Epithelial cell of esophagus (primary cell): Measurements from ENCODE around the gene POLR3GL.
"Not testable (repeated sequence)": the region's sequence is repeated elsewhere in the genome, so short reads cannot be mapped to it uniquely, and the experiment has no call there.

ENCODE experiments used
- DNase-seq: peaks from one replicate; pipeline ENCODE4 v3.0.0; 2010; ENCODE audit warnings: low read depth
- H3K4me3 ChIP-seq: 2 replicates; pipeline ENCODE4 v1.5.1; 2011; ENCODE audit warnings: mild to moderate bottlenecking, low read length, control low read depth
- CTCF ChIP-seq: IDR thresholded peaks from 2 replicates; pipeline ENCODE4 v1.5.1; 2011; ENCODE audit warnings: low read depth, mild to moderate bottlenecking, low read length, control low read depth, inconsistent platforms; ENCODE audit not compliant: insufficient read depth; ENCODE audit errors: missing control alignments

Gene POLR3GL

GRCh38 chr1:146021622-146022402, 57.3 kb downstream of the POLR3GL start, which contains the start of gene HJV:
HJV (minus strand) TSS chr1:146021735; CDS start chr1:146020231, 1,504 bp downstream.
- H3K4me3 ChIP-seq: no peak within 1 kb of the TSS
- no peak for DNase-seq
- TF ChIP-seq CTCF: no peak

DNA sequence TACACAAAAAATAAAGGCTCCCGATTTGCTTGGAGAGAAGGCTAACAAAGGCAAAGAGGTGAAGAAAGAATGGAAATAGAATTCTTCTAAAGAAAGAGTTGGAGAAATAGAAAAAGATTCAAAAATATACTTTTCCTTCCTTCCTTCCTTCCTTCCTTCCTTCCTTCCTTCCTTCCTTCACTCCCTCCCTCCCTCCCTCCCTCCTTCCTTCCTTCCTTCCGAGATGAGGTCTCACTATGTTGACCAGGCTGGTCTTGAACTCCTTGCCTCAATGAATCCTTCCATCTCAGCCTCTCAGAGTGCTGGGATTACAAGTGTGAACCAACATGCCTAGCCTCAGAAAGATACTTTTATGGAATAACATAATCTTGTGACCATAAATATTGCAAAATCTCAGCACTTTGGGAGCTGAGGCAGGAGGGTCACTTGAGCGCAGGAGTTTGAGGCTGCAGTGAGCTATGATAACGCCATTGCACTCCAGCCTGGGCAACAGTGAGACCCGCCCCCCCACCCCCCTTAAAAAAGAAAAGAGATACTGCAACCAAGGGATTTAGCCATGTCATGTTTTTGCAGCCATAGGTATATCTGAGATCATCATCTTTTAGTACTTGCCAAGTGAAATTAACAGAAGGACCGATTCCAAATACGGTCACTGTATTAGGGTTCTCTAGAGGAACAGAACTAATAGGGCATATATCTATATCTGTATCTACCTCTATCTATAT, 58.1 kb downstream of the POLR3GL start:
- H3K4me3 ChIP-seq: no peak overlapping the region
- TF ChIP-seq CTCF: no peak
- DNase-seq: no peak

DNA sequence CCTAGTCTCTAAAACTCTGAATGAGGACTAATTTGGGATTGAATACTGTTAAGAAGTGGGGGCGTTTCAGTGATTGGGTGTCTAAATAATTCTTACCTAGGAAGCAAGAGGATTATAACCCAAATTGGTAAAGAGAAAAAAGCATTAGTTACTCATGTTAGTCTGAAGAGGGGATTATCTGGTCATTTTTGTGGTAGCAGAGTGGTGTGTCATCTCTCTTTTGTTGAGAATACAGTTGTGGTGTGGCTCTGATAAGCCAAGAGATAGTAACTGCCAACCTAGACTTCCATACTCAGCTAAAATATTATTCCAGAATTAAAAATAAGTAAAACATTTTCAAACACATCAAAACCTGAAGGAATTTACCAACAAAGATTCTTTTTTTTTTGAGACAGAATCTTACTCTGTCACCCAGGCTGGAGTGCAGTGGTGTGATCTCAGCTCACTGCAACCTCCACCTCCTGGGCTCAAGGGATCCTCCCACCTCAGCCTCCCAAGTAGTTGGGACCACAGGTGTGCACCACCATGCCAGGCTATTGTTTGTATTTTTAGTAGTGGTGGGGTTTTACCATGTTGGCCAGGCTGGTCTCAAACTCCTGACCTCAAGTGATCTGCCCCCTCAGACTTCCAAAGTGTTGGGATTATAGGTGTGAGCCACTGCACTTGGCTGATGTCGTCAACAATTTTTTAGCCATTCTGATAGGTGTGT, 61.5 kb downstream of the POLR3GL start:
- DNase-seq, H3K4me3 ChIP-seq: not testable (repeated sequence)

DNA sequence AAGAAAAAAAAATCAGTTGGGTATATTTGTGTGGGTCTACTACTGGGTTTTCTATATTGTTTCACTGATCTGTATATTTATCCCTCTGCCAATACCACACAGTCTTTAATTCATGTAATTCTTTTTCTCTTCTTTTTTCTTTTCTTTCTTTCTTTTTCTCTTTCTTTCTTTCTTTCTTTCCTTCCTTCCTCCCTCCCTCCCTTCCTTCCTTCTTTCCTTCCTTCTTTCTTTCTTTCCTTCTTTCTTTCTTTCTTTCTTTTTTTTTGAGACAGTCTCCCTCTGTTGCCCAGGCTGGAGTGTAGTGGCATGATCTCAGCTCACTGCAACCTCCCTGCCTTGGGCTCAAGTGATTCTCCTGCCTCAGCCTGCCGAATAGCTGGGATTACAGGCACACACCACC, 62.2 kb downstream of the POLR3GL start:
- not testable (repeated sequence) for DNase-seq, H3K4me3 ChIP-seq
